Stimulated activated CD8-positive, alpha-beta memory T cell treated with anti-CD3 and anti-CD28 coated beads, Interleukin-4, amount 100 ng/mL, for 48 hours (primary cell): ENCODE measurements around the gene PLCE1.

Experiments used
- DNase-seq: peaks from one replicate; pipeline ENCODE4 v3.0.0-alpha.2; 2020

Gene PLCE1

GRCh38 chr10:93995182-93995581 lies 1.5 kb downstream of the PLCE1 start:
- DNase-seq: no peak

GRCh38 chr10:93995598-93996271 lies 2.0 kb downstream of the PLCE1 start:
- no peak for DNase-seq

DNA sequence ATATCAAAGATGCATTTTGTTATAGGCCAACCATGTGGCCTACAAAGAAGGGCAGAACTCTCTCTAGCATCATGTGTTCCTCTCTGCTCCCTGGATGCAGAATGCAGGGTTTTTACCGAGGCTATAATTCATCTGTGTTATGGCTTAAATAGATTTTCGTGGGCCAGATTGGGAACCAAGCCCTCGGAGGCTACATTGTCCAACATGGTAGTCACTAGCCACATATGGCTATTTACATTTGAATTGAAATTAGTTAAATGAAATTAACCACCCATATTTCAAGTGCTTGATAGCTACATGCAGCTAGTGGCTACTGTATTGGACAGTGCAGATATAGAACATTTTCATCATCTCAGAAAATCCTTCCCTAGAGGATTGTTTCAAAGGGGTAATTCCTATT lies 2.8 kb downstream of the PLCE1 start:
- DNase-seq: no peak

GRCh38 chr10:93997546-93997945 lies 3.8 kb downstream of the PLCE1 start:
- no peak for DNase-seq

DNA sequence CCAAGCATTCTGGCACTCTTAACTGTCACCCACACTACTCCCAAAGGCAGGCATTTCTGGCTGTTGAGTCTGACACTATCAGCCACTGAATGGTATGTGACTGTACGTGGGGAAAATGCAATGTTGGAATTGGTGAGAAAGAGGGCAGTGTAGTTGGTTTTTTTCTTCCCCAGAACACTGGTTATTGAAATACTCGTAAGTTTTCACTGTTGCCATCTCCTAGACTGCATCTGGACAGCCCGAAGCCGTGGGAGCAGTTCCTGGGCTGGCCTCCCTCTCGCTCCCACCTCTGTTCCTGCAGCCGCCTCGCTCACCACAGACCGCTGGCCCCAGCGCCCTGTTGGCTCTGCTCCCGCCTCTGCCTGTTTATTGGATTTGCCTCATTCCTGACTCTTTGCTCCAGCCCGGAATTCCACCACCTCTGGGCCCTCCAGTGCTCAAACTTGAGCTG lies 5.7 kb downstream of the PLCE1 start:
- no peak for DNase-seq

DNA sequence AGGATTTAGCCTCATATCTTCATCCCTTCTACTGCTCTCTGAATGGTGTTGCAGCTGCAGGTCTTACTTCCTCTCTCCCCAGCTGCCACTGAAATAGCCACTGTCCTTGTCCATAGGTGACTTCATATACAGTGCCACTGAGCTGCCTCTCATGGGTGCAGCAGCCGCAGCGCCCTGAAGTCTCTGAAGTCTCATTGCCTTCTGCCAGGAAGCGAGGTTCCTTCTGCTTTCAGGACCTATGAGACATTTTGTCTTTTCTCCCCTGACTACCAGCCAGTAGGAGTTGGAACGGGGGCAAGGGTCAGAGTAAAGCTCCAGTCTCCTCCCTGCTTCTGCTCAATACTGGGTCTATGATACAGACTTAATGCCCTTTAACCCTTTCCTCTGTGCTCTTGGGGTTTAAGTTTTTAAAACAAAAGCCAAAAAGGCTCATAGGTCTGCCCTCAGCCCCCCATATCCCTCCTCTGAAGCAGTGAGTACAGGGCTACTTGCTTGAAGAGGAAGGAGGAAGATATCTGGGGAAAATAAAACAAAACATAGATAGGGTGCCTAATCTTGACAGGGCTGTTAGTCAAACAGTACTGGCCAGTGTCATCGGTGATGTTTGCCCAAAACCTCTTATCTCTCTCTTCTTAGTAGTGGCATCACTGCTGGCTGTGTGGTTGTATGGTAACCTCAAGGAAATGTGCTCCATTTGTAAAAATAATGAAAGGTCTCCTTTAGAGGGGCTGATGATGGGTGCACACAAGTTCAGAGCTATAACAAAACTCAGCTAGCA lies 7.1 kb downstream of the PLCE1 start:
- no peak for DNase-seq

DNA sequence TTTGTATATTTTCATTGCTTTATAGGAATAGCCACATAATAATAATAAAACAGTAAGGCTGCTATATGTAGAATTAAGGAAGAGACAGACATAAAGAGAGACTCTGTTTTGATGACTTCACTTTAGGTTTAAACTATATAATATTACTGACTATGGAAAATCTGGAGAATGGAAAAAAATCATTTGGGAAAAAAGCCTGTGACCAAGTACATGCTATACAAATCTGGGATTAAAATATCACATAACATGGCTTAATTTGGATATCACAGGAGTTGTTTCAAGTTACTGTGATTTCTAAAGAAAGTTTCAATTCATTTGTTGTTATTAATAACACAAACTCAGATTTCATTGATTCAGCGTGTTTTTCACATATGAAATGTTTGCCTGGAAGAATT lies 7.7 kb downstream of the PLCE1 start:
- no peak for DNase-seq

DNA sequence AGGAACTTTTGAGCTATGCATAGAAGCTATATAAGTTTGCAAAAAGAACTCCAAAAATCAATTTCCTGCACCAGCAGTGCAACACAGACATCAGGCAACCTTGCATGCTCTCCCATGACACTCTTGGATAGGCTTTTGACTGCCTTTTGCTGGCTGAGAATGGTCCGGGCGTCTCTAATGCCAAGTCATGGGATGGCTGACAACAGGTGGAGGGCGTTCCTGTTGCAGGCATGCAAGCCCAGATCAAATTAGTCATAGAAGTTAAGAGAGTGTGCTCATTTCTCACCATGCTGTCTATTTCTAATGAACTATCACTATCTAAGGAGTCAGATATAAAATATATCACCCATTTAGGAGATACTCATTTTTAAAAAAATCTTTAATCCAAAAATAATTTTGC lies 8.4 kb downstream of the PLCE1 start:
- no peak for DNase-seq

DNA sequence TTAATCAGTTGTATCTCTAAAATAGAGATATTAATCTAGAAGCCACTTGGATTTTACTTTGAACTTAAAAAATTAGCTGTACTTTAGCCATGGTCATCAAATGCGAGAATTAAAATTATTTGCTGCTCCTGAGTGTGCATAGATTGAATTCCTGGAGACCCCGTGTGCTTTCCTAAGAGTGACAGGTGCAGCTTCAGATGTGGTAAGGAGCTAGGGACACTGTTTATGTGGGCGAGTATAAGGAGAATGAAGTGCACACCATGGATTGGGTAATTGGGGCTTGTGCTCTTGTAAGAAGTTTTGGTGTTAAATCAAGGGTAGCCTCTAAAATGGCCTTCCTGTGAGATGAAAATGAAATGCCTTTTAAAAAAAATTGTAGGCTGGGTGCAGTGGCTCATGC lies 9.8 kb downstream of the PLCE1 start:
- DNase-seq: no peak

- DNase-seq: no peak
These were observed 11.3 kb downstream of the PLCE1 start for GRCh38 chr10:94005050-94005449.

DNA sequence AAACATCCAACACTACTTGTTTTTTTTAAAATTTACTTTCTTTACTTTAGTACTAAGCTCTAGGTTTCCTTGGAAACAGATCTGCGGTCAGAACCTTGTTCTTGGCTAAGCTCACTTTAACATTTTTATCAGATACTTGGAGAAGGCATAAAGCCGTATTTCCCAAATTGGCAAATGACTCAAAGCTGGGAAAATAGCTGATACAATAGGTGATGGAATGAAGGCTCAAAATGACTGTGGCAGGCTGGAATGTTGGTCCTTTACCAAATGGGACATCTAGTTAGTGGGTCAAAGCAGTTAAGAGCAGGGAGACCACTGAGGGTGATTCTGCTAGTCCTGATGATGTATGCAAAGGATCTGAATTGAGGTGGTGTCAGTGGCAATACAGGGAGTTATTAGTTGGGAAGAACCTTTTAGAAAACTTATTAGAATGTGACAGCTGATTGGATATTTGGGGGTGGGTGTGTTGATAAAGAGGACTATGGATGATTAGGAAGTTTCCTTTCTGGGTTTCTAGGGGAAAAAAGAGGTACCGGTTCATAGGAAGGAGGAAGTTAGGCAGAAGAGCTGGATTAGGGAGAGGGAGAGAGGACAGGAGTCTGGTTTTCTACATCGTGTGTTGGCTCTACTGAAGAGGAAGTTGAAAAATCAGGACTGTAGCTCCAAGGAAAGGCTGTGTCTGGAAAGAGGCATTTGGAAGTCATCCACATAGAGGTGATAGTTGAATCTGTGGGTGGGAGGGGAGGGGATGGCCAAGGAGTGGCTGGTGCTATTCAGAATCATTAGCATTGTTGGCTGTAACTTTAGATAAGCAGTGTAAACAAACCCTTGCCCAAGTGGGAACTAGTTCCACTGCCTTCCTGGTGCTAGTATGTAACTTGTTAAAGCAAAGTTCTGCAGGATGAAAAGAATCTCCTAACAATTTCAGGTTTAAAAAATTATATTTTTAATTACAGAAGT lies 13.1 kb downstream of the PLCE1 start:
- no peak for DNase-seq

DNA sequence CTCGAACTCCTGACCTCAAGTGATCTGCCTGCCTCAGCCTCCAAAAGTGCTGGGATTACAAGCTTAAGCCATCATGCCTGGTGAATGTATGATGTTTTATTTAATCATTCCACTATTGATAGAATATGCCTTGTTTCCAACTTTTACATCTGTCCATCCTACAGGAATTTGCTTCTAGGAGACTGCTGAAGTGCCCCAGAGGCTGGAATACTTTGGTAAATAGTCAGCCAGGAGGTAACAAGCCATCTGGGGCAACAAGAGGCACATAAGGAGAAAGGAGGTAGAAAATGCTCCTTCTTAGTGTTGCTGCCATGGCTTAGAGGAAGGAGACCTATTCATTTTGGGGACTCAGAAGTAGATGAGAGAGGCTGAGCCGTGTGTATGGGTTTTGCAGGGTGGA lies 14.8 kb downstream of the PLCE1 start:
- DNase-seq: no peak

- DNase-seq: no peak
These were observed 16.4 kb downstream of the PLCE1 start for GRCh38 chr10:94010116-94010515.

GRCh38 chr10:94010886-94011285 lies 17.2 kb downstream of the PLCE1 start:
- no peak for DNase-seq

DNA sequence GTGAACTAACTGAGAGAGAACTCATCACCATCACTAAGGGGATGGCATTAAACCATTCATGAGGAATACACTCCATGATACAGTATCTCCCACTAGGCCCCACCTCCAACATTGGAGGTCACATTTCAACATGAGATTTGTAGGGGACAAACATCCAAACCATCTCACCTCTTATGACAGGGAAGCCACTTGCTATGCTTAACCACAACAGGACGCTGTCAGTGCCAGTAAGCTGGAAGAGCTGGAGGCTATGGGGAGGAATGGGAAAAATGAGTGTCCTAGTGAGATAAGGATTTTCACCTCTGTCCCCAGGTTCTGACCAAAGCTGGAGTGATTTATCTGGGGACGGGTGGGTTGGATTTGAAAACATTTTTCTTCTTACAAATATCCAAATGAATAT lies 17.6 kb downstream of the PLCE1 start:
- no peak for DNase-seq

DNA sequence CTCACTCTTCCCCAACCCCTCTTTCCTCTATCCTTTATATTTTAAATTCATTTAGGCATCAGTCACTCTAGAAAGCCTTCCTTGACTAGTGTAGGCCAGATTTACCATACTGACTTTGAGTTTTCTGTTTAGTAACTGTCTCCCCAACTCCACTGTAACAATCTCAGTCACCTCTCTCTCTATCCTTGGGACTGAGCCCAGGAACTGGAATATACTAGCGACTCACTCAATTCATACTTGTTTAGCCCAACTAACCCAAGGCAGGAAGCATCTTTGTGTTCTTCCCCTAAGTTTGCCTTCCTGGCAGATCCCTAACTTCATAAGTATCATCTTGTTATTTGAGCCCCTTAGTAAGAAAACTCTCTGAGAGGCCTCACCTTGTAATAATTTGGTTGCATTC lies 19.1 kb downstream of the PLCE1 start:
- DNase-seq: no peak

GRCh38 chr10:94013331-94013760 lies 19.6 kb downstream of the PLCE1 start:
- no peak for DNase-seq

DNA sequence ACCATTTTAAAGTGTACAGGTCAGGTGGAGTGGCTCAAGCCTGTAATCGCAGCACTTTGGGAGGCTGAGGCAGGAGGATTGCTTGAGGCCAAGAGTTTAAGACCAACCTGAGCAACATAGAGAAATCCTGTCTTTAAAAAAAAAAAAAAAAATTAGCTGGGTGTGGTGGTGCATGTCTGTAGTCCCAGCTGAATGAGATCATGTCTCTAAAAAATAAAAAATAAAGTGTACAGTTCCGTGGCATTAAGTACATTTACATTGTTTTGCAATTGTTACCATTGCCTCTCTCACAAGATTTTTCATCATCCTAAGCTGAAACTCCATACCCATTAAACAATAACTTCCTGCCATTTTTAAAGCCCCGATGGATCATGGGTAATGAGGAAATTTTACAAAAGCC lies 20.6 kb downstream of the PLCE1 start:
- DNase-seq: no peak

GRCh38 chr10:94016727-94017714 lies 23.3 kb downstream of the PLCE1 start:
- DNase-seq: no peak

DNA sequence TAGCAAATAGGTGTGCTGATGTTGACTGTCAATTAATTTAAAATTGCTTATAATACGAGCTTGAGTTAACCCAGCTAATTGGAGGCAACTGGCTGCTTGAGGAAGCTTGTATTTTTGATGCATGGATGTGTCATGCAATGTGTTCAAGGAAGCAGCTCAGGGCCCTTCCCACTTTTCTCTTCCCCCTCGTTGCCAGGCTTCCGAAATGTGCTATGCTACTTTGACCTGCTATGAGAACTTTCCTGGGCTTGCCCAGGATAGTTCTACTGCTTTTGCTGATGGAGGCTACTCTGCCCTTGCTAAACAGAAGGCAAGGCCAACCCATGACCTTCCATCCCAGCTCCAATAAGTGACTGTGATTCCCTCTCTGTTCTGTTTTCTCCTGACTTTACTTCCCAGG lies 24.4 kb downstream of the PLCE1 start:
- DNase-seq: no peak

DNA sequence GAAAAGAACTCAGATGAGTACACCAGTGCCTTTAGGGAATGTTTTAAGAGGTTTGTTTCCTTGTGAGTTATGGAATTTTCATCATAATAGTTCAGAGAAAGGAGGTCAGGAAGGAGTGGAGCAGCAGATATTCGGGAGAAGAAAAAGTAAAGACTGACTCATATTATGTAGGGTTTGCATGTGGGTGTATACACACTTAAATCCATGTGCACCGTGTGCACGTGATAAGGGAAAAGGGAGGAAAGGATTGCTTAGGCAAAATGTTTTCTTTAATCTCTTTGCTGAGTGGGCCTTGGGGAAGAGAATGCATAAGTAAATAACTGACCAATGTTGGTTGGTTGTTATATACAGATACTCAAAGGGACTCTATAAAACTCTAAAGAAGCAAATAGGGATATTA lies 30.2 kb downstream of the PLCE1 start:
- DNase-seq: no peak

- no peak for DNase-seq
These were observed 30.7 kb downstream of the PLCE1 start for GRCh38 chr10:94024407-94024806.
